GM18907 (cell line): ENCODE data around the gene SMARCA2.
"Not testable (repeated sequence)": the region's sequence is repeated elsewhere in the genome, so short reads cannot be mapped to it uniquely, and the experiment has no call there.

Experiments used
- ATAC-seq: cut with Tn5 transposase; IDR thresholded peaks from one replicate; pipeline ENCODE4 v1.9.1; 2021; ENCODE audit warnings: mild to moderate bottlenecking, moderate library complexity; ENCODE audit not compliant: unreplicated experiment

The SMARCA2 gene

GRCh38 chr9:2134391-2134790 is 119.2 kb downstream of the SMARCA2 start:
- ATAC-seq, result no peak

GRCh38 chr9:2138646-2139045 is 123.5 kb downstream of the SMARCA2 start:
- no peak for ATAC-seq

DNA sequence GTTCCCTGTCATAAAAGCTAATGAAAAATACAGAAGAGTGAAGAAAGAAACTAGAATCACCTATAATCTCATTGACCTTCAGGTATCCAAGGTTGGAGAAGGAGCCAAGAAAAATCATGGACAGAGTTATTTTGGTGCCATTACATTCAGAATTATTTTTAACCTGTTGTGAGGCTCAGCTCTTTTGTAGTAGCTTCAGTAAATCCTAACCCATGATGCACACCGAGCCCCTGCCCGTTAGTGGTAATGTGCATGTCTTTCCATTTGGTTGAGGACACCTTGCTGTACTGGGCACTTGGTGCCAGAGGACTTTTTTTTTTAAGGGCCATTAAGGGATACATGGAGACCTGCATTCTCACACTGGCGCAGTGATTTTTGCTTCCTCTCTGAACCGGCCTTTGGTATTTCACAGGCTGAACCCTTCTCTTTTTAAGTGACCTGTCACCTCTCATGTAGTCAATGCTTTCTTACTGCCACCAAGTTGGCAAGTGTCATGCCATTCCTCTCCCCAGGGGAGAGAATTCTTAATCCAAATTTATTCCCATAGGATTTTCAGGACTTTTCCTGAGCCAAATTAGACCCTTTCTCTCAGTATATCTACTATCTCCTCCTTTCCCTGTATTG is 125.6 kb downstream of the SMARCA2 start:
- ATAC-seq, result no peak

- ATAC-seq, result no peak
Observed at GRCh38 chr9:2142212-2142611, 127.1 kb downstream of the SMARCA2 start.

- ATAC-seq, result no peak
Observed at GRCh38 chr9:2144619-2145018, 129.5 kb downstream of the SMARCA2 start.

- no peak for ATAC-seq
Observed at GRCh38 chr9:2145746-2146145, 130.6 kb downstream of the SMARCA2 start.

GRCh38 chr9:2146700-2147099 is 131.6 kb downstream of the SMARCA2 start:
- ATAC-seq, result not testable (repeated sequence)

DNA sequence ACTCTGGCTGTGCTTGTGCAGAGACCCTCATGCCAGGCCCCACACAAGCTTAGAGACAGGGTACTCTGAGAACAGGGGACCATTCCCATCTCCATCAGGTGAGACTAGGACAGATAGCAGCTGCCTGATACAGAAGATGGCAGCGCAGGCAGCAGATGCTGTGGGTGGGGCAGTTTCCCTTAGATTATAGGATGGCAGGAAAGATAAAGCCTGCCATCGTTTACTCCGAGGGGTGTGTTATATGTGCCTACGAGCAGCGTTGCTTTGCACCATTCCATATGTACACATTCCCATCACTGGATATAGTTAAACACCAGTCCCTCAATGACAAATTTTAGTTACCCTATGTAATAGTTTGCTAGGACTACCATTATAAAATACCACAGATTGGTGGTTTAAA is 135.2 kb downstream of the SMARCA2 start:
- ATAC-seq, result no peak

GRCh38 chr9:2151171-2151570 is 136.0 kb downstream of the SMARCA2 start:
- no peak for ATAC-seq

- ATAC-seq, result no peak
Observed at GRCh38 chr9:2152966-2153629, 138.0 kb downstream of the SMARCA2 start.

DNA sequence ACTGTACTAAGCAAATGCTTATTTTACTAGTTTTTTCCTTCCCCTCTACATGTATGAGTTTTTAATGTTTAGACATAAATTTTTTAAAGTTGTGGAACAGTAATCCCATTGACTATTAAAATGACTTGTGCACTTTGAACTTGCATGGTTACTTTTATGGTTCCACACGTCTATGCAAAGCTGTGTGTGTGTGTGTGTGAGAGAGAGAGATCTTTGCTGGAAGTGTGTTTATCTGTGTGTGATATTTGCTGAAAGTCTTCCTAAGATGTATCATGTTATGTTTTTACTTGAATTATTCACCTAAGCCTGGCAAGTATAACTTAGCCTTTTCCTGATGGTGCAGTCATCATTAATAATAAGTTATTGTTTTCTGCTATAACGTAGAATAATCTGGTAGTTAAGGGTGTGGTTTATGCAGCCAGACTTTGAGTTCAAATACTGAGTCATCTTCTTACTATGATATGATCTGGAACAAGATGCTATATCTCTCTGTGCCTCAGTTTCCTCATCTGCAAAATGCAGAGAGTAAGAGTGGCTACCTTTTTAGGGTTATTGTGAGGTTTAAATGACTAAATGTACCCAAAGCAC is 138.6 kb downstream of the SMARCA2 start:
- no peak for ATAC-seq

- ATAC-seq, result no peak
Observed at GRCh38 chr9:2154731-2155130, 139.6 kb downstream of the SMARCA2 start.

GRCh38 chr9:2155966-2156365 is 140.8 kb downstream of the SMARCA2 start:
- ATAC-seq, result no peak

GRCh38 chr9:2157277-2158110 is 142.3 kb downstream of the SMARCA2 start:
- ATAC-seq, result peak; percentile 44

- ATAC-seq, result peak; percentile 63
Observed at GRCh38 chr9:2158111-2158610, 143.0 kb downstream of the SMARCA2 start.

DNA sequence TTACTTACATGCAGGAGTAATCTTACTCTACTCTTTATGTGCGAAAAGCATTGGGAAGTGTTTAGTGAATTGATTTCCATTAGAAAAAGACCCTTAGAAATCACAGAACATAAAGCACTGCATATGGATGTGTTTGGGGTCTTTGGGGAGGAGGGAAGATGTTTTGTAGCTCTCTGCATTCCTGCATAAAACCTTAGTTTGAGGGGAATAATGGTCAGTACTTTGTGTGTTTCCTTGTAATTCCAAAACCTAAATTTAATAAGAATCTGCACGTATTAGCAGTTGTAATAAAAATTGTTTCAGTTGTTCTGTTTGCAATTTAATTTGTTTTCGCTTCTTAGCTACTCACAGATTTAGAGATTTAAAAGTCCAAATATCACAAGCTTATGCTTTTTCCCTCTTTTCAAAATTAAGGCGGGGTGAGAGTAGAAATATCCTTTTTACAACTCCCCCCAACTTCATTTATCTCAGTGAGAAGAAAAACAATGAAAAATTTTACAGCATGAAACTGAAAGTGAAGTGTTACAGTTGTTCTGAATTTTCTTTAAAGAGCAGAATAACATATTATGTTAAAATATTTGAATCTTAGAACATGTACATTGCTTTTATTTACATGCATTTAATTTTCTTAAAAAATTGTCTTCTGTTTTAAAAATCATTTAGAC is 143.8 kb downstream of the SMARCA2 start:
- ATAC-seq, result no peak

DNA sequence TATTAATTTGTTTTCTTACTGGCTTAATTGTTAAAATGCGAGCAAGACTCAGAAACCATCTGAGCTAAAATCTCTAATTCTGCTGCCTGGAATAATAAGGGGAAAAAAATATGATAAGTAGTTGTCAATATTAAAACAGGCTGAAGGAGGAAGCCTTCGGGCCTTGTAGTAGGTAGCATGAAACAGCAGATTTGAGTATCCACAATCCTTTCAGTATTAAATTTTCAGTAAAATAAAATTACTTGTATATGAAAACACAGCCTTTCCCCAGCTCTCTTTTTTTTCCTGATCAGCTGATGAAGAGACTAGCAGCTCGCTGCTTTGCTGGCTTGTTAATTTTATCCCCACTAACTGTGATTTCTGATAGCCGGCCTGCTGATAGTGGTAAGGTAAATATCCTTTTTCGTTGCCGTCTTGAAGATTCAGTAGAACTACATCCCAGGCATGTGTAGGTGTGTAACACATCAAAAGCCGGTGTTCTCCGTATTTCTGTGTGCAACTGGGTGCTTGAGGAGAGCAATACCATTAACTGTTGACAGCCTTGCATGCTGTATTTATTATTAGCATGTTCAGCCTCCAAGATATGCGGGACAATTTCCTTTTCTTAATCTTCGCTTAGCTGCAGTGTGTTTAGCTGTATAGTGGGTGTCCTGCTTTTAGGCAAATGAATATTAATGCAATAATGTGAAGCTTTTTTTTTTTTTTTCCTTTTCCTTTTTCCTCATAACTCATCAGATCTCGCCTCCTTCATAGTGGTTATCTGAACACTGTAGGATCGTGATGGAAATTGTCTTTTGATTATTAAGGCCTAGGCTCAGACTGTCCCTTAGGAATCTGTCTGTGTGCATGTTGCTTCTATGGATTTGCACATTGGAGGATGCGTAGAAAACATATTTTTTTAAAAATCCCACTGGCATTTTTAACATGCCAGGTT is 144.6 kb downstream of the SMARCA2 start:
- ATAC-seq, result no peak

- no peak for ATAC-seq
Observed at GRCh38 chr9:2161661-2162060, 146.5 kb downstream of the SMARCA2 start.

DNA sequence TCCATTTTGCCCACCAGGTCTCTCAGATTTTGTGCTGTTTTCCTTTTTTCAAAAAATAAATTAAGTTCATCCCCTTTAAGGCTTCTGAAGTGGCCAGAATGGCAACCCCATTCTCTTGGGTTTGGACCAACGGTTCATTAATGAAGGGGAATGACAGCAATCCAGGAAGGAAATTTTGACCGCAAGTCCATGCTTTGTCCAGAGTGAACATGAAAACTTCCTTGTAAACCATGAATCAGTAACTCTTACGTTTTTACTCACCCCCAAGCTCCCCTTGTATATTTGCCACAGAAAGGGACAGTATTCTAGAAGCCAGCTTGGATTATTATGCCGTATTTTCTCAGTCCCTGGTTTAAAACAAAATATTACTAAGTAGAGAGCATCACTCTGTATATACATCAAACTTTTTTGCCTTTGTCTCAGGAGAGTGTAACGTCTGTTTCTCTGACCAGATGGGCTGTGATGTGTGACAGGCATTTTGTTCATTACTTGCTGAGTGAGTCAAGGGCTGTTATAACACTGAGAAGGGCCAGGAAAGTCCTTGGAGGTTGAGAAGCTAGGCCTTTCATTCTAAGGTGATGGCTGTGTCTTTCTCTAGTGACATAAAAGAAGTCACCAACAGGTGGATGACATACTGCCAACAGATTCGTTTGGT is 148.2 kb downstream of the SMARCA2 start:
- no peak for ATAC-seq
